Activated CD4-positive, alpha-beta T cell treated with anti-CD3 and anti-CD28 coated beads, Interleukin-2, Interleukin-4, amounts not matched to agents 100 ng/mL and 50 ng/mL, durations not matched to agents 16 hours and 8 hours (primary cell): ENCODE results near the gene HMGB1.
A peak's percentile ranks its signal among the peaks of the same experiment; 100 is the strongest.

Experiments
- DNase-seq: peaks from one replicate; pipeline ENCODE4 v3.0.0-alpha.2; 2020; ENCODE audit warnings: low spot score

Gene HMGB1

GRCh38 chr13:30465593-30466357, at the start of gene HMGB1:
TSS of gene HMGB1 (minus strand) at chr13:30465936. CDS start at chr13:30463680, 2,256 bp downstream.
- peak; percentile 99 for DNase-seq

GRCh38 chr13:30510811-30511371, 45.2 kb upstream of the HMGB1 start:
- no peak for DNase-seq

GRCh38 chr13:30510091-30510490, 44.4 kb upstream of the HMGB1 start:
- DNase-seq: no peak

- DNase-seq: no peak
Observed at GRCh38 chr13:30509254-30510050, 43.7 kb upstream of the HMGB1 start.

- peak; percentile 62 for DNase-seq
Observed at GRCh38 chr13:30504081-30504480, 38.3 kb upstream of the HMGB1 start.

GRCh38 chr13:30502237-30502636, 36.5 kb upstream of the HMGB1 start:
- no peak for DNase-seq

GRCh38 chr13:30499338-30499737, 33.6 kb upstream of the HMGB1 start:
- no peak for DNase-seq

GRCh38 chr13:30496147-30496546, 30.4 kb upstream of the HMGB1 start:
- DNase-seq: no peak

GRCh38 chr13:30495746-30496145, 30.0 kb upstream of the HMGB1 start:
- no peak for DNase-seq

- no peak for DNase-seq
Observed at GRCh38 chr13:30493658-30494381, 28.1 kb upstream of the HMGB1 start.

GRCh38 chr13:30487075-30487470, 21.3 kb upstream of the HMGB1 start:
- no peak for DNase-seq

- no peak for DNase-seq
Observed at GRCh38 chr13:30486230-30487074, 20.7 kb upstream of the HMGB1 start.

GRCh38 chr13:30481241-30481760, 15.6 kb upstream of the HMGB1 start:
- DNase-seq: no peak

- DNase-seq: no peak
Observed at GRCh38 chr13:30480292-30480950, 14.7 kb upstream of the HMGB1 start.

GRCh38 chr13:30479883-30480219, 14.1 kb upstream of the HMGB1 start:
- no peak for DNase-seq

GRCh38 chr13:30479154-30479882, 13.6 kb upstream of the HMGB1 start:
- no peak for DNase-seq

GRCh38 chr13:30477346-30478195, 11.8 kb upstream of the HMGB1 start:
- no peak for DNase-seq

- DNase-seq: no peak
Observed at GRCh38 chr13:30473675-30474074, 7.9 kb upstream of the HMGB1 start.

- no peak for DNase-seq
Observed at GRCh38 chr13:30466841-30467252, 1.1 kb upstream of the HMGB1 start.
